Measurements from ENCODE around the gene EXOC4.

EXOC4 gene

DNA sequence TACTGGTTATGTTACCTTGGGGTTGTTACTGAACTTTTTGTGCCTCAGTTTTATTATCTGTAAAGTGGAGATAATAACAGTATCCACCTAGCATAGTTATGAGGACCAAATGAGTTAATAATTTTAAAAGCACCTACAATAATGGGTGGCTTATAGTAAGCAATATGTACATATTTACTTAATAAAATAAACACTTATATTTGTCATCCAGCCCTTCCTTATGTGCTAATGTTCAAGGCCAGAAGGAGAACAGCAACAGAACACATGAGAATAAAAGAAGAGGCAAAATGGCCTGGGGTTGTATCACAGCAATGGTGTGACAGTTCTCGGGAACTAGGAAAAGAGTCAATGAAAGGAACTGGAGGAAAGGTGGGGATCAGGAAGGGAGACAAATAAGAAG, 618.9 kb downstream of the EXOC4 start:
- TF ChIP-seq CTCF (conservative IDR thresholded peaks at IDR 0.05) = no peak
- H3K27ac ChIP-seq = no peak overlapping the region

DNA sequence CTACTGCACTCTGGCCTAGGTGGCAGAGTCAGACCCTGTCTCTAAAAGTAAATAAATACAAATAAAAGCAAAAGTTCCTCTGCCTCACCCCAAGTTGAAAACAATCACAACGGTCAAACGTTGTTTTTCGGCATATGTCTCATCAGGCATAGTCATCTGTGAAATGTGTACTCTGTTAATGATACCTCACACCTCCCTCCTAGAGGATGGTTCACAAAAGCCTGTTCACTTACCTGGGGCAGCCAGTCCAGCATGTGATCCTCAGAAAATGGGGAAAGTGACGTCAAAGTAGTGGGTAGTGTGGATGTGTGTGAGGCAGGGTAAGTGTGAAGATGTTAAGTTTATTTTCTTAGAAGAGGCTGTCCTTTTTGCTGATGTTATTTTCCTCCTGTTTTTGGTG, 620.3 kb downstream of the EXOC4 start:
- no peak for TF ChIP-seq CTCF (conservative IDR thresholded peaks at IDR 0.05)
- no peak overlapping the region for H3K27ac ChIP-seq

DNA sequence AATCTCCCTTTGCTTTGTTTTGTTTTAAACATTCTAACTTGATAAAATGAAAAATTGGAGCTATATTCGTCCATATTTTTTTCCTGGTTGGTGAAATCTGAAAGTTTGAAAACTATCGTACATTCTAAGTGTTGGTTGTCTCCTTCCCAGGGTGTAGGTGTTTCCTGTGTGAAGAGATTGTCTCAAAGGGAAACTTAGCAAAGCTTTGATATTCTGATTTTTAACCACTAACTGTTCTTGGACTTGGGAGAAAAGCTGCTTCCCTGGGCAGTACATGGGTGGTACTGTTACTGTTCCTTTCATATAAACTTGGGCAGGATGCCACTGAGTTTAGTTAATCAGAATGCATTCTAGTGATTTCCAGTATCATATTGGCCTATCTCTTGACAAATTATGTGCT, 620.8 kb downstream of the EXOC4 start:
- H3K27ac ChIP-seq = no peak overlapping the region
- no peak for TF ChIP-seq CTCF (conservative IDR thresholded peaks at IDR 0.05)

DNA sequence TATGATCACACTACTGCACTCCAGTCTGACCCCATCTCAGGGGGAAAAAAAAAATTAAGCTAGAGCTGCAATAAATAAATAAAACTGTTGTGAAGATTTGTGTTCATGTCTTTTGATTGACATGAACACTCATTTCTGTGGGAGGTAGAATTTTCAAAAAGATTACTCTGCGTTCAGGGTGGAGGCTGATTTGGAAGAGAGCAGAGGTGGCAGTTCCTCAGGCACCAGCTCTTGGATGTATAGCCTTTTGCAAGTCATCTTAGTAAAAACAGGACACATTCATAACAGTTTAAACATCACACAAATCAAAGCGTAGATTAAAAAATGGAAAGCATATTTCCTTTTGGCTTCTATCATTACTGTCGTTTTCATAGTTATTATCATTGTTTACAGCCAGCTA, 630.7 kb downstream of the EXOC4 start:
- no peak for TF ChIP-seq CTCF (conservative IDR thresholded peaks at IDR 0.05)

DNA sequence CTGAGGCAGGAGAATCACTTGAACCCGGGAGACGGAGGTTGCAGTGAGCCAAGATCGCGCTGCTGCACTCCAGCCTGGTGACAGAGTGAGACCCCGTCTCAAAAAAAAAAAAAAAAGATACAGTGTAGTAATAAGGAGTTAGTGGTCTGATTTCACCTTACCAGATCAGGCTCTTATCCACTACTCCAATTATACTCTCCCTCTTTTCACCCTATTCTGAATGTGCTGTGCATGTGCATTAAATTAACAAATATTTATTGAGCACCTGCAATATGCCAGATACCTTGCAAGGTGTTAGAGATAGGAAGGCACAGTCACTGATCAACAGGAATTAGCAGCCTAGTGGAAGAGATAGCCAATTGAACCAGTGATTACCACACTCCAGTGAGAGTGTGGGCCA, 632.3 kb downstream of the EXOC4 start:
- no peak overlapping the region for H3K27ac ChIP-seq
- TF ChIP-seq CTCF (conservative IDR thresholded peaks at IDR 0.05) = no peak

More for the DNA sequence above, 630.7 kb downstream of the EXOC4 start:
- no peak overlapping the region for H3K27ac ChIP-seq

- no peak for TF ChIP-seq CTCF (conservative IDR thresholded peaks at IDR 0.05)
- H3K27ac ChIP-seq = peak overlapping the region; percentile 85
Measured at GRCh38 chr7:133886086-133886485, 633.2 kb downstream of the EXOC4 start.

- no peak for TF ChIP-seq CTCF (conservative IDR thresholded peaks at IDR 0.05)
- H3K27ac ChIP-seq = peak overlapping the region; percentile 85
Measured at GRCh38 chr7:133886797-133887196, 633.9 kb downstream of the EXOC4 start.

GRCh38 chr7:133887459-133887858, 634.6 kb downstream of the EXOC4 start:
- peak overlapping the region; percentile 85 for H3K27ac ChIP-seq
- no peak for TF ChIP-seq CTCF (conservative IDR thresholded peaks at IDR 0.05)

All from VCaP (cell line).